ENCODE data around the gene ARHGAP44. TPM values are rescaled to one million over a fixed set of nuclear protein-coding genes. Genes with fewer than 3 reads are reported as not detected.
"Not testable (repeated sequence)": the region's sequence is repeated elsewhere in the genome, so short reads cannot be mapped to it uniquely, and the experiment has no call there.

Gene ARHGAP44
- total and polyA plus RNA-seq, 2 donors (not counting 1 experiment from before 2014, with no cell fraction given) = 0.78 to 11.6 TPM

- 80% methylated on average over 3 of the region's 8 CpGs for WGBS (ENCODE audit: insufficient coverage)
- no peak for ATAC-seq (ENCODE audit: low read depth)
- DNase-seq = no peak
- Mint-ChIP-seq H3K4me1 (no peaks in the 10 kb centered on the region), H3K4me3 (no peak overlapping the region), H3K27ac (no peak overlapping the region), H3K9me3 (ENCODE audit: insufficient read depth) (peaks cover 6% of the 10 kb centered on the region), H3K27me3 (no peaks in the 10 kb centered on the region)
- CTCF ChIA-PET = no interaction called here
- Histone ChIP-seq H3K27ac (ENCODE audit: low read length in 2 of 2) (no peak overlapping the region), H3K9me3 (ENCODE audit: control extremely low read depth in 1 of 3, control insufficient read depth in 2 of 3, insufficient read depth in 1 of 3, low read length in 2 of 3) (peaks cover 0 to 5% (median 1%) of the 10 kb centered on the region in 3 donors), H3K4me1 (ENCODE audit: control insufficient read depth in 2 of 2, insufficient read depth in 2 of 2, low read length in 2 of 2) (no peaks in the 10 kb centered on the region), H3K36me3 (replicated peaks in 1 of 2; ENCODE audit: control extremely low read depth in 1 of 2, control insufficient read depth in 1 of 2, extremely low read depth in 1 of 2, insufficient read depth in 2 of 2, low read length in 1 of 2) (no peaks in the 10 kb centered on the region), H2AFZ (ENCODE audit: insufficient read depth, low read depth, low read length, poor library complexity, severe bottlenecking) (no peak overlapping the region), H3K4me3 (ENCODE audit: control extremely low read depth in 1 of 5, extremely low read depth in 1 of 5, insufficient read depth in 1 of 5, low read depth in 2 of 5, low read length in 4 of 5) (no peak overlapping the region), H3K9ac (ENCODE audit: low read length) (no peak overlapping the region), H3K79me2 (ENCODE audit: control insufficient read depth, insufficient read depth, low read length) (no peaks in the 10 kb centered on the region), H3K4me2 (replicated peaks; ENCODE audit: low read depth, low read length, poor library complexity, severe bottlenecking) (no peak overlapping the region), H4K20me1 (ENCODE audit: control insufficient read depth, insufficient read depth, low read length, poor library complexity, severe bottlenecking) (no peaks in the 10 kb centered on the region), H3K27me3 (replicated peaks in 1 of 4; ENCODE audit: control extremely low read depth in 1 of 4, control insufficient read depth in 3 of 4, insufficient read depth in 4 of 4, low read length in 3 of 4) (no peaks in the 10 kb centered on the region)
- intact Hi-C loops (cut with micrococcal nuclease) = no loop called here
- POLR2A ChIA-PET = no interaction called here
- TF ChIP-seq CTCF (IDR thresholded peaks at IDR 0.05) (no peak), EZH2 (IDR thresholded peaks at IDR 0.05; ENCODE audit: borderline replicate concordance, insufficient read depth, low read depth, low read length, poor library complexity, severe bottlenecking) (no peak)
Observed at GRCh38 chr17:12877953-12878669, 88.8 kb downstream of the ARHGAP44 start.

- DNase-seq; POLR2A ChIA-PET; H3K36me3 ChIP-seq (replicated peaks in 1 of 2; ENCODE audit: control extremely low read depth in 1 of 2, control insufficient read depth in 1 of 2, extremely low read depth in 1 of 2, insufficient read depth in 2 of 2, low read length in 1 of 2); H3K27ac Mint-ChIP-seq; H3K4me1 Mint-ChIP-seq; H2AFZ ChIP-seq (ENCODE audit: insufficient read depth, low read depth, low read length, poor library complexity, severe bottlenecking); H3K9me3 Mint-ChIP-seq (ENCODE audit: insufficient read depth); H3K27me3 Mint-ChIP-seq; H3K9me3 ChIP-seq (ENCODE audit: control extremely low read depth in 1 of 3, control insufficient read depth in 2 of 3, insufficient read depth in 1 of 3, low read length in 2 of 3); CTCF ChIA-PET; H3K79me2 ChIP-seq (ENCODE audit: control insufficient read depth, insufficient read depth, low read length); H3K27ac ChIP-seq (ENCODE audit: low read length in 2 of 2); H4K20me1 ChIP-seq (ENCODE audit: control insufficient read depth, insufficient read depth, low read length, poor library complexity, severe bottlenecking); H3K4me3 ChIP-seq (ENCODE audit: control extremely low read depth in 1 of 5, extremely low read depth in 1 of 5, insufficient read depth in 1 of 5, low read depth in 2 of 5, low read length in 4 of 5); H3K4me2 ChIP-seq (replicated peaks; ENCODE audit: low read depth, low read length, poor library complexity, severe bottlenecking); H3K27me3 ChIP-seq (replicated peaks in 1 of 4; ENCODE audit: control extremely low read depth in 1 of 4, control insufficient read depth in 3 of 4, insufficient read depth in 4 of 4, low read length in 3 of 4); H3K4me3 Mint-ChIP-seq; ATAC-seq (ENCODE audit: low read depth); H3K9ac ChIP-seq (ENCODE audit: low read length); H3K4me1 ChIP-seq (ENCODE audit: control insufficient read depth in 2 of 2, insufficient read depth in 2 of 2, low read length in 2 of 2); intact Hi-C loops (cut with micrococcal nuclease): not testable (repeated sequence)
- 86% methylated on average over 1 of the region's 5 CpGs for WGBS (ENCODE audit: insufficient coverage)
Observed at GRCh38 chr17:12879096-12879495, 89.8 kb downstream of the ARHGAP44 start.

Measured in B cell (primary cell).